Osteocyte (in vitro differentiated cells): ENCODE data around the gene TAB3. TPM values are rescaled to one million over a fixed set of nuclear protein-coding genes. Genes with fewer than 3 reads are reported as not detected.

Experiments used
- DNase-seq: peaks from one replicate; pipeline ENCODE4 v3.0.0; 2021; ENCODE audit warnings: mixed read lengths; ENCODE audit not compliant: unreplicated experiment; ENCODE audit errors: extremely low spot score
- H3K27ac Mint-ChIP-seq: one replicate; pipeline ENCODE4 v1.8.0; 2021; ENCODE audit warnings: mild to moderate bottlenecking, mixed read lengths; ENCODE audit not compliant: unreplicated experiment
- H3K27me3 Mint-ChIP-seq: one replicate; pipeline ENCODE4 v1.8.0; 2021; ENCODE audit warnings: mixed read lengths; ENCODE audit not compliant: unreplicated experiment
- H3K36me3 Mint-ChIP-seq: one replicate; pipeline ENCODE4 v1.8.0; 2021; ENCODE audit warnings: mixed read lengths; ENCODE audit not compliant: unreplicated experiment
- H3K4me1 Mint-ChIP-seq: one replicate; pipeline ENCODE4 v1.8.0; 2021; ENCODE audit warnings: mixed read lengths; ENCODE audit not compliant: unreplicated experiment
- H3K4me3 Mint-ChIP-seq: one replicate; pipeline ENCODE4 v1.8.0; 2021; ENCODE audit warnings: mild to moderate bottlenecking, moderate library complexity, mixed read lengths; ENCODE audit not compliant: unreplicated experiment
- H3K9me3 Mint-ChIP-seq: one replicate; pipeline ENCODE4 v1.8.0; 2021; ENCODE audit warnings: mixed read lengths; ENCODE audit not compliant: unreplicated experiment
- CTCF ChIP-seq: fragments of 200-600 bp; sonication (generic); IDR thresholded peaks from 2 replicates; pipeline ENCODE4 v1.5.0; 2021; ENCODE audit warnings: antibody characterized with exemption, mild to moderate bottlenecking, moderate library complexity
- total RNA-seq: library from RNA; stranded (reverse); gene quantifications from 2 replicates; pipeline ENCODE4 v1.2.1, GENCODE V29; 2021

TAB3 gene
- total RNA-seq, 1 donor from 2014 or later = 13.3 TPM

GRCh38 chrX:30858098-30858497 is 31.0 kb downstream of the TAB3 start:
- H3K27ac Mint-ChIP-seq = no peak overlapping the region
- peaks cover 14% of the 10 kb centered on the region for H3K36me3 Mint-ChIP-seq
- no peaks in the 10 kb centered on the region for H3K9me3 Mint-ChIP-seq
- no peaks in the 10 kb centered on the region for H3K4me1 Mint-ChIP-seq
- DNase-seq = no peak
- no peaks in the 10 kb centered on the region for H3K27me3 Mint-ChIP-seq
- TF ChIP-seq CTCF = no peak
- H3K4me3 Mint-ChIP-seq = no peak overlapping the region

- no peaks in the 10 kb centered on the region for H3K4me1 Mint-ChIP-seq
- no peak for DNase-seq
- TF ChIP-seq CTCF = no peak
- peaks cover 14% of the 10 kb centered on the region for H3K36me3 Mint-ChIP-seq
- no peaks in the 10 kb centered on the region for H3K27me3 Mint-ChIP-seq
- no peaks in the 10 kb centered on the region for H3K9me3 Mint-ChIP-seq
- no peak overlapping the region for H3K27ac Mint-ChIP-seq
- H3K4me3 Mint-ChIP-seq = no peak overlapping the region
Observed at GRCh38 chrX:30851449-30851848, 37.6 kb downstream of the TAB3 start.

- H3K27me3 Mint-ChIP-seq = no peaks in the 10 kb centered on the region
- peaks cover 20% of the 10 kb centered on the region for H3K36me3 Mint-ChIP-seq
- no peak overlapping the region for H3K27ac Mint-ChIP-seq
- DNase-seq = no peak
- peaks cover 2% of the 10 kb centered on the region for H3K4me1 Mint-ChIP-seq
- H3K9me3 Mint-ChIP-seq = peaks cover 3% of the 10 kb centered on the region
- no peak overlapping the region for H3K4me3 Mint-ChIP-seq
- no peak for TF ChIP-seq CTCF
Observed at GRCh38 chrX:30835373-30835772, 53.7 kb downstream of the TAB3 start.

- peaks cover 15% of the 10 kb centered on the region for H3K36me3 Mint-ChIP-seq
- H3K27me3 Mint-ChIP-seq = no peaks in the 10 kb centered on the region
- DNase-seq = no peak
- peaks cover 2% of the 10 kb centered on the region for H3K4me1 Mint-ChIP-seq
- no peak for TF ChIP-seq CTCF
- H3K4me3 Mint-ChIP-seq = no peak overlapping the region
- H3K9me3 Mint-ChIP-seq = peaks cover 3% of the 10 kb centered on the region
- H3K27ac Mint-ChIP-seq = no peak overlapping the region
Observed at GRCh38 chrX:30833896-30834295, 55.2 kb downstream of the TAB3 start.

- no peak for TF ChIP-seq CTCF
- Mint-ChIP-seq H3K27ac (no peak overlapping the region), H3K9me3 (no peaks in the 10 kb centered on the region), H3K4me1 (peaks cover 2% of the 10 kb centered on the region), H3K4me3 (no peak overlapping the region), H3K36me3 (peaks cover 7% of the 10 kb centered on the region), H3K27me3 (no peaks in the 10 kb centered on the region)
- no peak for DNase-seq
Observed at GRCh38 chrX:30831082-30831481, 58.0 kb downstream of the TAB3 start.
